Measurements from ENCODE around the gene BMP8B.
"Not testable (repeated sequence)": the region's sequence is repeated elsewhere in the genome, so short reads cannot be mapped to it uniquely, and the experiment has no call there.

BMP8B gene

GRCh38 chr1:39812913-39813312 is 24.2 kb upstream of the BMP8B start:
- DNase-seq = no peak

GRCh38 chr1:39808784-39809517 is 20.3 kb upstream of the BMP8B start:
- DNase-seq = no peak

- DNase-seq = no peak
Observed at GRCh38 chr1:39805385-39805784, 16.7 kb upstream of the BMP8B start.

GRCh38 chr1:39802496-39803260 is 14.0 kb upstream of the BMP8B start:
- no peak for DNase-seq

- DNase-seq = no peak
Observed at GRCh38 chr1:39800471-39800835, 11.8 kb upstream of the BMP8B start.

GRCh38 chr1:39799770-39800470 is 11.3 kb upstream of the BMP8B start:
- peak; percentile 57 for DNase-seq

GRCh38 chr1:39798859-39799769 is 10.4 kb upstream of the BMP8B start:
- peak; percentile 68 for DNase-seq

GRCh38 chr1:39795651-39796050 is 7.0 kb upstream of the BMP8B start:
- no peak for DNase-seq

- DNase-seq = no peak
Observed at GRCh38 chr1:39791838-39792237, 3.2 kb upstream of the BMP8B start.

GRCh38 chr1:39789571-39790110 is 976 bp upstream of the BMP8B start:
- DNase-seq = no peak

- no peak for DNase-seq
Observed at GRCh38 chr1:39788426-39788757, 273 bp downstream of the BMP8B start.

- not testable (repeated sequence) for DNase-seq
Observed at GRCh38 chr1:39787964-39788363, 701 bp downstream of the BMP8B start.

- DNase-seq = no peak
Observed at GRCh38 chr1:39787468-39787867, 1.2 kb downstream of the BMP8B start.

- not testable (repeated sequence) for DNase-seq
Observed at GRCh38 chr1:39787108-39787375, 1.6 kb downstream of the BMP8B start.

- DNase-seq = not testable (repeated sequence)
Observed at GRCh38 chr1:39786303-39787107, 2.2 kb downstream of the BMP8B start.

GRCh38 chr1:39782685-39783084 is 6.0 kb downstream of the BMP8B start:
- DNase-seq = not testable (repeated sequence)

GRCh38 chr1:39782103-39782502 is 6.6 kb downstream of the BMP8B start:
- no peak for DNase-seq

GRCh38 chr1:39781349-39781715 is 7.3 kb downstream of the BMP8B start:
- DNase-seq = no peak

- no peak for DNase-seq
Observed at GRCh38 chr1:39779821-39780220, 8.8 kb downstream of the BMP8B start.

- DNase-seq = no peak
Observed at GRCh38 chr1:39779137-39779536, 9.5 kb downstream of the BMP8B start.

- DNase-seq = not testable (repeated sequence)
Observed at GRCh38 chr1:39778463-39779099, 10.1 kb downstream of the BMP8B start.

Data from effector CD8-positive, alpha-beta T cell (primary cell).